Body of pancreas (tissue), 4 donors: ENCODE results near the gene FIZ1.

Source experiments
- CTCF ChIP-seq, 7 experiments: fragments of 450-650 bp in 4 of 7; fragments of 200-600 bp in 3 of 7; sonication (generic) in 3 of 7; IDR thresholded peaks; one replicate each; pipeline ENCODE4 v1.5.1; 2016 to 2019; ENCODE audit warnings: antibody characterized with exemption in 7 of 7
- POLR2A ChIP-seq, 3 donors: fragments of 450-650 bp; IDR thresholded peaks; one replicate each; pipeline ENCODE4 v1.6.1; 2016; ENCODE audit warnings: antibody characterized with exemption in 3 of 3, mild to moderate bottlenecking in 2 of 3

- TF ChIP-seq CTCF (IDR thresholded peaks at IDR 0.05), result no peak
- TF ChIP-seq POLR2A (IDR thresholded peaks at IDR 0.05), result no peak
Measured at GRCh38 chr19:55602104-55603001, 3.0 kb upstream of the FIZ1 start.
